Esophagus squamous epithelium (tissue), 4 donors: ENCODE results near the gene RPS6KA3.
"Not testable (repeated sequence)": the region's sequence is repeated elsewhere in the genome, so short reads cannot be mapped to it uniquely, and the experiment has no call there.

Experiments used
- POLR2A ChIP-seq, 4 donors: fragments of 450-650 bp; IDR thresholded peaks; one replicate each; pipeline ENCODE4 v1.6.1; 2017; ENCODE audit warnings: antibody characterized with exemption in 4 of 4, mild to moderate bottlenecking in 4 of 4, moderate library complexity in 3 of 4
- TF ChIP-seq, protein P1 (sequence below), 6 experiments: fragments of 450-650 bp in 4 of 6; fragments of 200-600 bp in 2 of 6; sonication (generic) in 2 of 6; IDR thresholded peaks; one replicate each; pipeline ENCODE4 v1.5.1; 2016 to 2019; ENCODE audit warnings: antibody characterized with exemption in 6 of 6, mild to moderate bottlenecking in 4 of 6, moderate library complexity in 4 of 6

DNA sequence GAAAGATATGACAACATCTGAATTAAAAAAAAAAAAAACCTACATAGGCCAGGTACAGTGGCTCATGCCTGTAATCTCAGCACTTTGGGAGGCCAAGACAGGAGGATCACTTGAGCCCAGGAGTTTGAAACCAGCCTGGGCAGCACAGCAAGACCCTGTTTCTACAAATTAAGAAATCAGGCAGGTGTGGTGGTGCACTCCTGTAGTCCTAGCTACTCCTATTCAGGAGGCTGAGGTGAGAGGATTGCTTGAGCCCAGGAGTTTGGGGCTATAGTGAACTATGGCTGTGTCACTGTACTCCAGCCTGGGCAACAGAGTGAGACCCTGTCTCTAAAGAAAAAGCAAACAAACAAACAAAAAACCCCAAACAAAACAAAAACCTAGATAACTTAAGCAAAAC, 104.2 kb downstream of the RPS6KA3 start:
- TF ChIP-seq, protein P1, sequence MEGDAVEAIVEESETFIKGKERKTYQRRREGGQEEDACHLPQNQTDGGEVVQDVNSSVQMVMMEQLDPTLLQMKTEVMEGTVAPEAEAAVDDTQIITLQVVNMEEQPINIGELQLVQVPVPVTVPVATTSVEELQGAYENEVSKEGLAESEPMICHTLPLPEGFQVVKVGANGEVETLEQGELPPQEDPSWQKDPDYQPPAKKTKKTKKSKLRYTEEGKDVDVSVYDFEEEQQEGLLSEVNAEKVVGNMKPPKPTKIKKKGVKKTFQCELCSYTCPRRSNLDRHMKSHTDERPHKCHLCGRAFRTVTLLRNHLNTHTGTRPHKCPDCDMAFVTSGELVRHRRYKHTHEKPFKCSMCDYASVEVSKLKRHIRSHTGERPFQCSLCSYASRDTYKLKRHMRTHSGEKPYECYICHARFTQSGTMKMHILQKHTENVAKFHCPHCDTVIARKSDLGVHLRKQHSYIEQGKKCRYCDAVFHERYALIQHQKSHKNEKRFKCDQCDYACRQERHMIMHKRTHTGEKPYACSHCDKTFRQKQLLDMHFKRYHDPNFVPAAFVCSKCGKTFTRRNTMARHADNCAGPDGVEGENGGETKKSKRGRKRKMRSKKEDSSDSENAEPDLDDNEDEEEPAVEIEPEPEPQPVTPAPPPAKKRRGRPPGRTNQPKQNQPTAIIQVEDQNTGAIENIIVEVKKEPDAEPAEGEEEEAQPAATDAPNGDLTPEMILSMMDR (IDR thresholded peaks at IDR 0.05), result not testable (repeated sequence)
- not testable (repeated sequence) for TF ChIP-seq POLR2A (IDR thresholded peaks at IDR 0.05)
